HCT116 (cell line): Measurements from ENCODE around the gene EEFSEC.

Source experiments
- CBX3 ChIP-seq: IDR thresholded peaks from 2 replicates; pipeline ENCODE4 v1.6.1; 2012; ENCODE audit warnings: low read depth
- CEBPB ChIP-seq: IDR thresholded peaks from 2 replicates; pipeline ENCODE4 v1.6.1; 2012; ENCODE audit warnings: low read depth
- ELF1 ChIP-seq: IDR thresholded peaks from 2 replicates; pipeline ENCODE4 v1.6.1; 2012; ENCODE audit warnings: low read depth, borderline replicate concordance
- EZH2 ChIP-seq: fragments of 200-600 bp; sonication (generic); IDR thresholded peaks from 2 replicates; pipeline ENCODE4 v1.6.1; 2017; ENCODE audit warnings: antibody characterized with exemption, mixed run types
- EZH2phosphoT487 ChIP-seq: fragments of 200-600 bp; IDR thresholded peaks from 2 replicates; pipeline ENCODE4 v1.6.1; 2018; ENCODE audit warnings: antibody characterized with exemption, borderline replicate concordance
- POLR2A ChIP-seq: IDR thresholded peaks from 2 replicates; pipeline ENCODE4 v1.7.0; 2011; ENCODE audit warnings: borderline replicate concordance; ENCODE audit not compliant: insufficient read depth, insufficient read length; ENCODE audit errors: extremely low read depth
- POLR2AphosphoS5 ChIP-seq: IDR thresholded peaks from 2 replicates; pipeline ENCODE4 v1.6.1; 2011; ENCODE audit warnings: mild to moderate bottlenecking, low read depth, low read length, moderate library complexity
- RAD21 ChIP-seq: IDR thresholded peaks from 2 replicates; pipeline ENCODE4 v1.6.1; 2012; ENCODE audit warnings: low read depth, mild to moderate bottlenecking
- SIN3A ChIP-seq: IDR thresholded peaks from 2 replicates; pipeline ENCODE4 v1.6.1; 2012; ENCODE audit warnings: low read depth
- TCF7L2 ChIP-seq: IDR thresholded peaks from 2 replicates; pipeline ENCODE4 v1.7.0; 2011; ENCODE audit warnings: borderline replicate concordance, inconsistent platforms; ENCODE audit not compliant: insufficient read depth, insufficient read length; ENCODE audit errors: extremely low read depth
- TF ChIP-seq, protein P1 (sequence below), 3 experiments: fragments of 200-600 bp in 1 of 3; sonication (generic) in 1 of 3; IDR thresholded peaks in 2 of 3; conservative IDR thresholded peaks in 1 of 3; 2 replicates each; pipeline ENCODE4 v1.5.1; 2012 to 2017; ENCODE audit warnings: low read depth in 2 of 3, low read length in 2 of 3, antibody characterized with exemption in 1 of 3, borderline replicate concordance in 1 of 3, control low read depth in 1 of 3, mild to moderate bottlenecking in 1 of 3, mixed read lengths in 1 of 3, mixed run types in 1 of 3, moderate library complexity in 1 of 3; ENCODE audit not compliant: insufficient read depth in 1 of 3
- TF ChIP-seq, protein P2 (sequence below): IDR thresholded peaks from 2 replicates; pipeline ENCODE4 v1.6.1; 2012; ENCODE audit warnings: low read depth

DNA sequence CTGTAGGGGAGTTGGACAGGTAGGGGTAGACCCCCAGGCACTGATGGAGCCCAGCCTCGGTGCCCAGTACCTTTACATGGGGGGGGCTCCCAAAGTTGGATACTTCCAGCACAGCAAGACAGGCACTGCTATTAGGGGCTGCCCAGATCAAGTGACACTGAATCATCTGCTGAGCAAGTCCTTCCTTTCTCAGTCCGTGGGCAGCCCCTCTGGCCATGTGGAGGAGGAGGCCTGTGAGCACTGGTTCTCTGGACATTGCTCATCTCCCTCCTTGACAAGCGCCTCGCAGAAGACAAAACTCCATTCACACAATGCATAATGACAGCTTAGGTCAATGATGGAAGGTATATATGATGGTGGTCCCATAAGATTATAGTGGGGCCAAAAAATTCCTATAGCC, 35.7 kb downstream of the EEFSEC start:
- TF ChIP-seq POLR2AphosphoS5 (no peak), POLR2A (no peak), SIN3A (no peak), ELF1 (no peak), EZH2 (no peak), CEBPB (no peak), EZH2phosphoT487 (no peak), RAD21 (no peak), TCF7L2 (no peak), CBX3 (no peak)
- TF ChIP-seq, protein P1, sequence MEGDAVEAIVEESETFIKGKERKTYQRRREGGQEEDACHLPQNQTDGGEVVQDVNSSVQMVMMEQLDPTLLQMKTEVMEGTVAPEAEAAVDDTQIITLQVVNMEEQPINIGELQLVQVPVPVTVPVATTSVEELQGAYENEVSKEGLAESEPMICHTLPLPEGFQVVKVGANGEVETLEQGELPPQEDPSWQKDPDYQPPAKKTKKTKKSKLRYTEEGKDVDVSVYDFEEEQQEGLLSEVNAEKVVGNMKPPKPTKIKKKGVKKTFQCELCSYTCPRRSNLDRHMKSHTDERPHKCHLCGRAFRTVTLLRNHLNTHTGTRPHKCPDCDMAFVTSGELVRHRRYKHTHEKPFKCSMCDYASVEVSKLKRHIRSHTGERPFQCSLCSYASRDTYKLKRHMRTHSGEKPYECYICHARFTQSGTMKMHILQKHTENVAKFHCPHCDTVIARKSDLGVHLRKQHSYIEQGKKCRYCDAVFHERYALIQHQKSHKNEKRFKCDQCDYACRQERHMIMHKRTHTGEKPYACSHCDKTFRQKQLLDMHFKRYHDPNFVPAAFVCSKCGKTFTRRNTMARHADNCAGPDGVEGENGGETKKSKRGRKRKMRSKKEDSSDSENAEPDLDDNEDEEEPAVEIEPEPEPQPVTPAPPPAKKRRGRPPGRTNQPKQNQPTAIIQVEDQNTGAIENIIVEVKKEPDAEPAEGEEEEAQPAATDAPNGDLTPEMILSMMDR (IDR thresholded peaks at IDR 0.05 in 2 of 3, conservative IDR thresholded peaks at IDR 0.05 in 1 of 3; ENCODE audit: borderline replicate concordance in 1 of 3, insufficient read depth in 1 of 3, low read depth in 2 of 3, low read length in 2 of 3) = no peak
- TF ChIP-seq, protein P2, sequence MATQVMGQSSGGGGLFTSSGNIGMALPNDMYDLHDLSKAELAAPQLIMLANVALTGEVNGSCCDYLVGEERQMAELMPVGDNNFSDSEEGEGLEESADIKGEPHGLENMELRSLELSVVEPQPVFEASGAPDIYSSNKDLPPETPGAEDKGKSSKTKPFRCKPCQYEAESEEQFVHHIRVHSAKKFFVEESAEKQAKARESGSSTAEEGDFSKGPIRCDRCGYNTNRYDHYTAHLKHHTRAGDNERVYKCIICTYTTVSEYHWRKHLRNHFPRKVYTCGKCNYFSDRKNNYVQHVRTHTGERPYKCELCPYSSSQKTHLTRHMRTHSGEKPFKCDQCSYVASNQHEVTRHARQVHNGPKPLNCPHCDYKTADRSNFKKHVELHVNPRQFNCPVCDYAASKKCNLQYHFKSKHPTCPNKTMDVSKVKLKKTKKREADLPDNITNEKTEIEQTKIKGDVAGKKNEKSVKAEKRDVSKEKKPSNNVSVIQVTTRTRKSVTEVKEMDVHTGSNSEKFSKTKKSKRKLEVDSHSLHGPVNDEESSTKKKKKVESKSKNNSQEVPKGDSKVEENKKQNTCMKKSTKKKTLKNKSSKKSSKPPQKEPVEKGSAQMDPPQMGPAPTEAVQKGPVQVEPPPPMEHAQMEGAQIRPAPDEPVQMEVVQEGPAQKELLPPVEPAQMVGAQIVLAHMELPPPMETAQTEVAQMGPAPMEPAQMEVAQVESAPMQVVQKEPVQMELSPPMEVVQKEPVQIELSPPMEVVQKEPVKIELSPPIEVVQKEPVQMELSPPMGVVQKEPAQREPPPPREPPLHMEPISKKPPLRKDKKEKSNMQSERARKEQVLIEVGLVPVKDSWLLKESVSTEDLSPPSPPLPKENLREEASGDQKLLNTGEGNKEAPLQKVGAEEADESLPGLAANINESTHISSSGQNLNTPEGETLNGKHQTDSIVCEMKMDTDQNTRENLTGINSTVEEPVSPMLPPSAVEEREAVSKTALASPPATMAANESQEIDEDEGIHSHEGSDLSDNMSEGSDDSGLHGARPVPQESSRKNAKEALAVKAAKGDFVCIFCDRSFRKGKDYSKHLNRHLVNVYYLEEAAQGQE = no peak
